Lower leg skin (tissue), 3 donors: ENCODE results near the gene KRTAP10-4.

ENCODE experiments used
- CTCF ChIP-seq, 3 donors: fragments of 450-650 bp; IDR thresholded peaks; one replicate each; pipeline ENCODE4 v1.5.1; 2016; ENCODE audit warnings: antibody characterized with exemption in 3 of 3, mild to moderate bottlenecking in 3 of 3, moderate library complexity in 2 of 3
- POLR2A ChIP-seq, 2 donors: fragments of 450-650 bp; IDR thresholded peaks; one replicate each; pipeline ENCODE4 v1.6.1; 2016 to 2017; ENCODE audit warnings: antibody characterized with exemption in 2 of 2, mild to moderate bottlenecking in 1 of 2, moderate library complexity in 1 of 2

GRCh38 chr21:44548922-44549321 is 24.6 kb upstream of the KRTAP10-4 start:
- TF ChIP-seq CTCF (IDR thresholded peaks at IDR 0.05) (no peak), POLR2A (IDR thresholded peaks at IDR 0.05) (no peak)
